ENCODE data around the gene ZFHX2. TPM values are rescaled to one million over a fixed set of nuclear protein-coding genes. Genes with fewer than 3 reads are reported as not detected.

ZFHX2 gene
- total RNA-seq, 1 donor from 2014 or later = 27.3 TPM

- no peak overlapping the region for H3K9ac ChIP-seq (ENCODE audit: low read length)
- no peak overlapping the region for H3K4me3 Mint-ChIP-seq (ENCODE audit: unreplicated experiment)
- no peak overlapping the region for H3K27ac Mint-ChIP-seq (ENCODE audit: unreplicated experiment)
- no peak overlapping the region for H3K4me3 ChIP-seq (ENCODE audit: insufficient read depth, low read depth, low read length)
- no peaks in the 10 kb centered on the region for H3K27me3 Mint-ChIP-seq (ENCODE audit: low read depth, unreplicated experiment)
- H3K27ac ChIP-seq (ENCODE audit: low read depth, low read length) = no peak overlapping the region
- no peak for DNase-seq (ENCODE audit: low read depth)
- H3K4me2 ChIP-seq (ENCODE audit: low read length) = no peak overlapping the region
- H3K36me3 ChIP-seq (ENCODE audit: insufficient read depth, low read length) = peaks cover 8% of the 10 kb centered on the region
- peaks cover 14% of the 10 kb centered on the region for H4K20me1 ChIP-seq (ENCODE audit: insufficient read depth, low read length)
- TF ChIP-seq EZH2 (IDR thresholded peaks at IDR 0.05; ENCODE audit: insufficient read depth, low read length) (no peak), CTCF (IDR thresholded peaks at IDR 0.05; ENCODE audit: insufficient read depth, low read depth, low read length) (no peak)
- no peak for FAIRE-seq
- H3K36me3 Mint-ChIP-seq (ENCODE audit: low read depth, unreplicated experiment) = peaks cover 4% of the 10 kb centered on the region
- no peak overlapping the region for H2AFZ ChIP-seq (ENCODE audit: low read depth, low read length)
- no peaks in the 10 kb centered on the region for H3K9me3 ChIP-seq (ENCODE audit: insufficient read depth, low read depth, low read length)
- H3K4me1 Mint-ChIP-seq (ENCODE audit: low read depth, unreplicated experiment) = peaks cover 3% of the 10 kb centered on the region
- H3K9me3 Mint-ChIP-seq (ENCODE audit: unreplicated experiment) = no peaks in the 10 kb centered on the region
- no peaks in the 10 kb centered on the region for H3K4me1 ChIP-seq (ENCODE audit: insufficient read depth, low read length)
- no peaks in the 10 kb centered on the region for H3K27me3 ChIP-seq (ENCODE audit: insufficient read depth, low read length)
- no peaks in the 10 kb centered on the region for H3K79me2 ChIP-seq (ENCODE audit: insufficient read depth, low read length)
Measured at GRCh38 chr14:23487216-23487615, 64.3 kb downstream of the ZFHX2 start.

- no peaks in the 10 kb centered on the region for H3K27me3 ChIP-seq (ENCODE audit: insufficient read depth, low read length)
- TF ChIP-seq CTCF (IDR thresholded peaks at IDR 0.05; ENCODE audit: insufficient read depth, low read depth, low read length) = no peak
- TF ChIP-seq EZH2 (IDR thresholded peaks at IDR 0.05; ENCODE audit: insufficient read depth, low read length) = no peak
- H3K9ac ChIP-seq (ENCODE audit: low read length) = no peak overlapping the region
- H4K20me1 ChIP-seq (ENCODE audit: insufficient read depth, low read length) = peaks cover 25% of the 10 kb centered on the region
- H3K9me3 ChIP-seq (ENCODE audit: insufficient read depth, low read depth, low read length) = no peaks in the 10 kb centered on the region
- H2AFZ ChIP-seq (ENCODE audit: low read depth, low read length) = no peak overlapping the region
- Mint-ChIP-seq H3K36me3 (ENCODE audit: low read depth, unreplicated experiment) (peaks cover 4% of the 10 kb centered on the region), H3K4me1 (ENCODE audit: low read depth, unreplicated experiment) (peaks cover 7% of the 10 kb centered on the region), H3K27ac (ENCODE audit: unreplicated experiment) (no peak overlapping the region), H3K4me3 (ENCODE audit: unreplicated experiment) (no peak overlapping the region), H3K9me3 (ENCODE audit: unreplicated experiment) (no peaks in the 10 kb centered on the region), H3K27me3 (ENCODE audit: low read depth, unreplicated experiment) (no peaks in the 10 kb centered on the region)
- no peak overlapping the region for H3K27ac ChIP-seq (ENCODE audit: low read depth, low read length)
- no peak overlapping the region for H3K4me2 ChIP-seq (ENCODE audit: low read length)
- DNase-seq (ENCODE audit: low read depth) = no peak
- no peaks in the 10 kb centered on the region for H3K4me1 ChIP-seq (ENCODE audit: insufficient read depth, low read length)
- H3K4me3 ChIP-seq (ENCODE audit: insufficient read depth, low read depth, low read length) = no peak overlapping the region
- no peaks in the 10 kb centered on the region for H3K79me2 ChIP-seq (ENCODE audit: insufficient read depth, low read length)
- peaks cover 8% of the 10 kb centered on the region for H3K36me3 ChIP-seq (ENCODE audit: insufficient read depth, low read length)
- FAIRE-seq = no peak
Measured at GRCh38 chr14:23486036-23486435, 65.5 kb downstream of the ZFHX2 start.

- Histone ChIP-seq H2AFZ (ENCODE audit: low read depth, low read length) (no peak overlapping the region), H3K79me2 (ENCODE audit: insufficient read depth, low read length) (no peaks in the 10 kb centered on the region), H3K9me3 (ENCODE audit: insufficient read depth, low read depth, low read length) (no peaks in the 10 kb centered on the region), H4K20me1 (ENCODE audit: insufficient read depth, low read length) (peaks cover 26% of the 10 kb centered on the region), H3K4me3 (ENCODE audit: insufficient read depth, low read depth, low read length) (no peak overlapping the region), H3K9ac (ENCODE audit: low read length) (no peak overlapping the region), H3K27ac (ENCODE audit: low read depth, low read length) (no peak overlapping the region), H3K4me2 (ENCODE audit: low read length) (no peak overlapping the region), H3K27me3 (ENCODE audit: insufficient read depth, low read length) (no peaks in the 10 kb centered on the region), H3K36me3 (ENCODE audit: insufficient read depth, low read length) (peaks cover 8% of the 10 kb centered on the region), H3K4me1 (ENCODE audit: insufficient read depth, low read length) (no peaks in the 10 kb centered on the region)
- peaks cover 4% of the 10 kb centered on the region for H3K36me3 Mint-ChIP-seq (ENCODE audit: low read depth, unreplicated experiment)
- no peaks in the 10 kb centered on the region for H3K27me3 Mint-ChIP-seq (ENCODE audit: low read depth, unreplicated experiment)
- no peak overlapping the region for H3K4me3 Mint-ChIP-seq (ENCODE audit: unreplicated experiment)
- H3K27ac Mint-ChIP-seq (ENCODE audit: unreplicated experiment) = no peak overlapping the region
- no peak for DNase-seq (ENCODE audit: low read depth)
- H3K4me1 Mint-ChIP-seq (ENCODE audit: low read depth, unreplicated experiment) = peaks cover 7% of the 10 kb centered on the region
- FAIRE-seq = no peak
- TF ChIP-seq EZH2 (IDR thresholded peaks at IDR 0.05; ENCODE audit: insufficient read depth, low read length) (no peak), CTCF (IDR thresholded peaks at IDR 0.05; ENCODE audit: insufficient read depth, low read depth, low read length) (no peak)
- H3K9me3 Mint-ChIP-seq (ENCODE audit: unreplicated experiment) = no peaks in the 10 kb centered on the region
Measured at GRCh38 chr14:23485326-23485725, 66.2 kb downstream of the ZFHX2 start.

Measured in astrocyte (in vitro differentiated cells and primary cell).